Keratinocyte (primary cell): ENCODE data around the gene CLDN2. TPM values are rescaled to one million over a fixed set of nuclear protein-coding genes. Genes with fewer than 3 reads are reported as not detected.
"Not testable (repeated sequence)": the region's sequence is repeated elsewhere in the genome, so short reads cannot be mapped to it uniquely, and the experiment has no call there.

Experiments
- DNase-seq: peaks from one replicate; pipeline ENCODE4 v3.0.0-alpha.2; 2011; ENCODE audit warnings: low read depth, missing footprints, low spot score
- FAIRE-seq: peaks from 2 replicates; lab custom pipeline; 2011; peaks lifted over from hg19 to GRCh38; lab: Jason Lieb, UNC
- H2AFZ ChIP-seq: 2 replicates; pipeline ENCODE4 v1.6.0; 2012; ENCODE audit warnings: low read length, control low read depth, inconsistent platforms; ENCODE audit not compliant: control insufficient read depth
- H3K27ac ChIP-seq: 2 replicates; pipeline ENCODE4 v1.5.1; 2011; ENCODE audit warnings: low read length; ENCODE audit not compliant: control insufficient read depth, insufficient read depth
- H3K27me3 ChIP-seq: 3 replicates; pipeline ENCODE4 v1.6.0; 2011; ENCODE audit warnings: low read length; ENCODE audit not compliant: control insufficient read depth, insufficient read depth; ENCODE audit errors: extremely low read depth
- H3K36me3 ChIP-seq, 2 experiments: 2 replicates in 1 of 2; 3 replicates in 1 of 2; pipeline ENCODE4 v1.5.1; 2011; ENCODE audit warnings: low read length in 2 of 2, mild to moderate bottlenecking in 1 of 2; ENCODE audit not compliant: control insufficient read depth in 2 of 2, insufficient read depth in 2 of 2; ENCODE audit errors: extremely low read depth in 1 of 2
- H3K4me1 ChIP-seq: 3 replicates; pipeline ENCODE4 v1.5.1; 2011; ENCODE audit warnings: low read length; ENCODE audit not compliant: control insufficient read depth, insufficient read depth; ENCODE audit errors: extremely low read depth
- H3K4me2 ChIP-seq: 3 replicates; pipeline ENCODE4 v1.6.0; 2011; ENCODE audit warnings: low read depth, low read length; ENCODE audit not compliant: control insufficient read depth, insufficient read depth; ENCODE audit errors: extremely low read depth
- H3K4me3 ChIP-seq, 3 experiments: fragments of 200-600 bp in 1 of 3; sonication (generic) in 1 of 3; 2 replicates in 2 of 3; 3 replicates in 1 of 3; pipeline ENCODE4 v1.5.1; 2011 to 2016; ENCODE audit warnings: low read length in 3 of 3, mild to moderate bottlenecking in 3 of 3, control low read depth in 2 of 3, inconsistent platforms in 1 of 3, low read depth in 1 of 3, mixed read lengths in 1 of 3, mixed run types in 1 of 3, moderate library complexity in 1 of 3; ENCODE audit not compliant: control insufficient read depth in 2 of 3, insufficient read depth in 2 of 3; ENCODE audit errors: extremely low read depth in 1 of 3
- H3K79me2 ChIP-seq: 2 replicates; pipeline ENCODE4 v1.6.0; 2012; ENCODE audit warnings: low read length; ENCODE audit not compliant: control insufficient read depth, insufficient read depth
- H3K9ac ChIP-seq: 3 replicates; pipeline ENCODE4 v1.6.0; 2011; ENCODE audit warnings: low read length; ENCODE audit not compliant: control insufficient read depth, insufficient read depth; ENCODE audit errors: extremely low read depth
- H3K9me1 ChIP-seq: 3 replicates; pipeline ENCODE4 v1.6.0; 2011; ENCODE audit warnings: low read length; ENCODE audit not compliant: control insufficient read depth, insufficient read depth; ENCODE audit errors: extremely low read depth
- H3K9me3 ChIP-seq: 2 replicates; pipeline ENCODE4 v1.5.1; 2012; ENCODE audit warnings: low read depth, low read length; ENCODE audit not compliant: control insufficient read depth
- H4K20me1 ChIP-seq: 3 replicates; pipeline ENCODE4 v1.6.0; 2011; ENCODE audit warnings: low read length; ENCODE audit not compliant: control insufficient read depth, insufficient read depth; ENCODE audit errors: extremely low read depth
- CTCF ChIP-seq, 3 experiments: IDR thresholded peaks in 1 of 3; conservative IDR thresholded peaks in 1 of 3; optimal IDR thresholded peaks in 1 of 3; 2 replicates in 2 of 3; 3 replicates in 1 of 3; pipeline versions ENCODE3 to v1.5.1; 2011; ENCODE audit warnings: low read length in 3 of 3, mild to moderate bottlenecking in 3 of 3, moderate library complexity in 2 of 3, control low read depth in 1 of 3, inconsistent platforms in 1 of 3; ENCODE audit not compliant: insufficient read depth in 2 of 3; ENCODE audit errors: extremely low read depth in 1 of 3
- EZH2 ChIP-seq: IDR thresholded peaks from one replicate; pipeline ENCODE4 v1.6.1; 2012; ENCODE audit warnings: inconsistent platforms, mild to moderate bottlenecking, low read length, moderate library complexity
- dilution Hi-C: fragments of 300-500 bp; cut with MboI; formaldehyde crosslinking; loops from one replicate; pipeline ENCODE4 v1.7.0; 2020; ENCODE audit warnings: low sequenced_read_pairs; ENCODE audit not compliant: extremely low pct_ligation_motif_present
- polyA plus RNA-seq, 5 experiments: library from polyadenylated mRNA; depleted of rRNA in 3 of 5; stranded (reverse) in 3 of 5; stranded (forward) in 1 of 5; unstranded in 1 of 5; fragments of >200 nt; gene quantifications; 1 replicate in 1 of 5; 2 replicates in 3 of 5; 3 replicates in 1 of 5; pipeline versions ENCODE4 v1.2.1 to v1.2.3, GENCODE V29; 2011 to 2012; ENCODE audit warnings: missing spikeins in 2 of 5, low read depth in 1 of 5, low replicate concordance in 1 of 5

The CLDN2 gene
- polyA plus RNA-seq, 1 donor (not counting 4 experiments of a cell fraction or from before 2014, with no cell fraction given): not detected

- H2AFZ ChIP-seq: no peak overlapping the region
- H3K4me3 ChIP-seq: no peak overlapping the region
- FAIRE-seq (no peak), DNase-seq (no peak)
- TF ChIP-seq EZH2 (no peak), CTCF (optimal IDR thresholded peaks at IDR 0.05 in 1 of 3, IDR thresholded peaks at IDR 0.05 in 1 of 3, conservative IDR thresholded peaks at IDR 0.05 in 1 of 3; ENCODE audit: extremely low read depth in 1 of 3, insufficient read depth in 2 of 3, low read length in 3 of 3) (no peak)
- H3K9me3 ChIP-seq: no peaks in the 10 kb centered on the region
- H3K27ac ChIP-seq: no peak overlapping the region
- H3K4me2 ChIP-seq: no peak overlapping the region
- H4K20me1 ChIP-seq: no peaks in the 10 kb centered on the region
- H3K4me1 ChIP-seq: no peaks in the 10 kb centered on the region
- no peaks in the 10 kb centered on the region for H3K79me2 ChIP-seq
- dilution Hi-C loops: no loop called here
- no peaks in the 10 kb centered on the region for H3K36me3 ChIP-seq
- H3K9ac ChIP-seq: no peak overlapping the region
- no peaks in the 10 kb centered on the region for H3K9me1 ChIP-seq
- H3K27me3 ChIP-seq: no peaks in the 10 kb centered on the region
Measured at GRCh38 chrX:106964290-106964689, 44.1 kb downstream of the CLDN2 start.

GRCh38 chrX:106966547-106966946, 46.3 kb downstream of the CLDN2 start:
- H3K27me3 ChIP-seq, H3K9me3 ChIP-seq, DNase-seq, H3K4me3 ChIP-seq, H3K36me3 ChIP-seq, H3K9ac ChIP-seq, H3K79me2 ChIP-seq, H3K4me1 ChIP-seq, H3K9me1 ChIP-seq, H3K27ac ChIP-seq, dilution Hi-C loops, H3K4me2 ChIP-seq, H2AFZ ChIP-seq, FAIRE-seq, H4K20me1 ChIP-seq: not testable (repeated sequence)

- Histone ChIP-seq H3K36me3 (no peaks in the 10 kb centered on the region), H3K4me3 (no peak overlapping the region), H3K79me2 (no peaks in the 10 kb centered on the region), H3K27ac (no peak overlapping the region), H4K20me1 (no peaks in the 10 kb centered on the region), H2AFZ (no peak overlapping the region), H3K9me1 (no peaks in the 10 kb centered on the region), H3K4me1 (no peaks in the 10 kb centered on the region), H3K4me2 (no peak overlapping the region), H3K9ac (no peak overlapping the region), H3K27me3 (no peaks in the 10 kb centered on the region), H3K9me3 (no peaks in the 10 kb centered on the region)
- TF ChIP-seq EZH2 (no peak), CTCF (optimal IDR thresholded peaks at IDR 0.05 in 1 of 3, IDR thresholded peaks at IDR 0.05 in 1 of 3, conservative IDR thresholded peaks at IDR 0.05 in 1 of 3; ENCODE audit: extremely low read depth in 1 of 3, insufficient read depth in 2 of 3, low read length in 3 of 3) (no peak)
- DNase-seq: no peak
- no peak for FAIRE-seq
- dilution Hi-C loops: no loop called here
Measured at GRCh38 chrX:106972896-106973295, 52.7 kb downstream of the CLDN2 start.
